Activated naive CD4-positive, alpha-beta T cell treated with Interleukin-2 at 50 U/mL for 16 hours (primary cell): ENCODE results near the gene MBP.
A peak's percentile ranks its signal among the peaks of the same experiment; 100 is the strongest.

Experiments used
- DNase-seq: peaks from one replicate; pipeline ENCODE4 v3.0.0-alpha.2; 2020

The MBP gene

DNA sequence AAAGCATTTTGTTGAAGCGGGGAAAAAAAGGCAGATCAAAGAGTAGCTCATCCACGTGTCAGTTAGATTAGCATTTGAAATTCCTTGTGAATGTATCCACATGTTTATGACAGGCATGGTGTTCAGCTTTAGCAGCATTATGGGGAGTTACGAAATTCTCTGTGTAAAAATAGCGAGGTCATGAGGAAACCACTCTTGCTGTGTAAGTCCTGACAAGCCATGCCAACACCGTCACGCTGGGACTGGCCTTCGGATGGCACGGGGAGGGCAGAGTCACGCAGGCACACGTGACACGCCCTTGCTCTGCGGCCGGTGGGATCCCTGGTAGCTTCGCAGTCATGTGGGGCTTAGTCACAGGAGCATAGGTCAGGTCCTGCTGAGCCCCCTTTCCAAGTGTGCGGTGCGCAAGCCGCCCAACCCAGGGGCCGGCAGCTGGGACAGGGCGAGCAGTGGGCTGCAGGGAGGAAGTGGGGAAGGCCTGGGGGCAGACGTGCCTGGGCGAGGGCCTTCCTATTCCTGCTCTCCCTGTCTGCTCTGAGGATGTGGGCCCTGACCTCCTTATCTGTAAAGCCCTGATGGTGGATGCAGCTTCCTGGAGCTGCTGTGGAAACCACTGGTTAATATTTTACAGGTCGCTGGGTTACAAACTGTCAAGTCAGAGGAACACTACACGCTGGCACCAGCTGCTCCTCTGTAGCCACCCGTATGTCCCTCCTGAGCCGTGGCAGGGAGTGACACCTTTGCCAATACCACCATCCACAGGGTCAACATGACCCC is 18.0 kb downstream of the MBP start:
- peak; percentile 1 for DNase-seq

DNA sequence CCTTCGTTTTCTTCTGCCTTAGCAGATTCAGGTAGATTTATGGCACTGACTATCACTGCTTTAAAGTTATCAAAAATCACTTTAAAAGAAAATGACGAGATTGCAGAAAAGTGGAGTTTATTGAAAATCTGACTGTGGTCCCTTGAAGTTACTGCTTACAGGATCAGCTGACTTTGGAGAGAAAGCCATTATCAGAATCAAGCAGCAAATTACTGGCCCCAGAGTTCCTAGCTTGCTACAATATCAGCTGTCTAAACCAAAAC is 18.5 kb downstream of the MBP start:
- DNase-seq, result no peak

DNA sequence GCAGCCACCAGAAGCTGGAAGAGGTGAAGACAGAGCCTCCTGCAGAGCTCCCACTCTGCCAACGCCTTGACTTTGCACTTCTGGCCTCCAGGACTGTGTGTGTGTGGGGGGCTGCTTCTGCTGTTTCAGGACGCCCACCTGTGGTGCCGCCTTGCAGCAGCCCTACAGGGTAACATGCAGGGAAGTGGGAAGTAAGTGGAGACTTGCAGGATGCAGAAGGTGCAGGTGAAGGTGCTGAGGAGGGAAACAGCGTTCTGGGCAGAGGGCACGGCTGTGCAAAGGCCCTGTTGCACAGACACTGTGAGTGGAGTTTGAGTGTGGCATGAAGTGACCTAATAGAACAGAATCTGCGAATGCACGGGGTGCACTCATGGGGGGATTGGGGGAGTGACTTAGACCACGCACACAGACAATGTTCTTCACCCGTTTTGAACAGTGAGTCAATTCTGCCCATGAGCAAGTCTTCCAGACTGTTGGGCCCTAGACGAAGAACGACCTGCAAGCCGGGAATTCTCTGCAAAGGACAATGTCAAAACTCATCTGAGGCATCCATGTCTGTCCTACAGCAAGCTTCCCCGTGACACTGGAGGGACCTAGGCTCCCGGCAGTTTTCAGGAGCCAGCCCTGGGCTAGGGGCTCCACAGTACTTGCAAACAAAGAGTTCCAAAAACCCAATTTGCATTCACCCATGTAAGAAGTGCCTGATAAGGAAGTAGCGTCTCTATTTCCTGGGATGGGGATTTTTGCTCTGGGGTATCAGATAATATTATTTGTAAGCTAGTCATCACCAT is 19.0 kb downstream of the MBP start:
- peak; percentile 1 for DNase-seq

DNA sequence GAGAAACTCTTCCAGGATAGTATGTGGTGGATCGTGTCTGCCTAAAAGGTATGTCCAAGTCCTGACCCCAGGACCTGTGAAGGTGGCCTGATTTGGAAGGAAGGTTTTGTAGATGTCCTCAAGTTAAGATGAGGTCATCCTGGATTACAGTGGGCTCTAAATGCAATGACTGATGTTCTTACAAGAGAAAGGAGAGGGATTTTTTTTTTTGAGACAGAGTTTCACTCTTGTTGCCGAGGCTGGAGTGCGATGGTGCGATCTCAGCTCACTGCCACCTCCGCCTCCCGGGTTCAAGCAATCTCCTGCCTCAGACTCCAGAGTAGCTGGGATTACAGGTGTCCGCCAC is 19.9 kb downstream of the MBP start:
- no peak for DNase-seq

DNA sequence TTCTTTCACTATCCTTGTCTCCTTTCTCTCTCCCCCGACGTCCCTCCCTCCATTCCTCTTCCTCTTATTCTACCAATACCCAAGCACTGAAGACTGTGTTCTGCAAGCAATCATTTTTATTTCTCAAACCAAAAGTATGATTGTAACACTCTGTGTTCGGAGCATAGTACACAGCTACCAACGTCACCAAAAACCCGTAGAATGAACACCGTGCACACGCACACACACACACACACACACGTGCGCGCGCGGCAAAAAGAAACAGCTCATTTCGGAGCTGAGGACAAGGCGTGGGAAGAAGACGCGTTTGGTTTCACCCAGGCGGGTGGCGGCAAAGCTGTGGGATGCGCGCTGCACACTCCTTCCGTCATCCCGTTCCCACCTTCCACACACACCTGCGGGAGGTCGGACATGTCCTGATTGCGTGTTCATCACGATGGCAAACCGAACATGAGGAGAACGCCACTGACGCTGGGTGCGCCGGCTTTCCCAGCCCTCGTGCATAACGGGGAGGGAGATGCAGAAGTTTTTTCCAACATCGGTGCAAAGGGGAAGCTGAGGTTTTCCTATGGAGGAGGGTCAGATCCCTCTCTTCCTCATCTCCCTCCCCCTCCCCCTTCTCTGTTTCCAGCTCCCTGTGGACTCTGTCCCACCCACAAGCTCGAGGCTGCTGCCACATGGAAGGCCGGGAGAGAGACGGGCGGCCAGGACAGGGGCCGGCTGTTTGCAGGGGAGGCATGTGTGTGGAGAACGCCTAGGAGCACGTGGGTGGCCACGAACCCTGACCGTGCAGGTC is 20.4 kb downstream of the MBP start:
- DNase-seq, result peak; percentile 2

DNA sequence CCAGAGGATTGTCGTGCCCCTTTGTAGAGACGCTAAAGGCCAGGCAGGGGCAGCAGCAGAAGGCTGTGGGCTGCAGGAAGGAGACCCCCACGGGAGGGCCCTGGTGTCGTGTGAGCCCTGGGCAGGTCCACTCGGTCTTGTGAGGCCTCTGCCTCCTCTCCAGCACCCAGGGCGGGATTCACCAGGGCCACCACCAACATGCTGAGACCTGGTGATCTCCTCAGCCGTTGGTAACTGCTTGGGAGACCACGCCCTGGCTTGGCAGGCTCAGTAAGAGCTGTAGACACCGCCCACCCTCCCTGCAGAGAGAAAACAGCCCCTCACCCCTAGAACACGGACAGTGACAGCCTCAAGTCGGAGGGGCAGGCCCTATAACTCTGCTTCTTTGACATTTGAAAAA is 21.1 kb downstream of the MBP start:
- DNase-seq, result peak; percentile 2

DNA sequence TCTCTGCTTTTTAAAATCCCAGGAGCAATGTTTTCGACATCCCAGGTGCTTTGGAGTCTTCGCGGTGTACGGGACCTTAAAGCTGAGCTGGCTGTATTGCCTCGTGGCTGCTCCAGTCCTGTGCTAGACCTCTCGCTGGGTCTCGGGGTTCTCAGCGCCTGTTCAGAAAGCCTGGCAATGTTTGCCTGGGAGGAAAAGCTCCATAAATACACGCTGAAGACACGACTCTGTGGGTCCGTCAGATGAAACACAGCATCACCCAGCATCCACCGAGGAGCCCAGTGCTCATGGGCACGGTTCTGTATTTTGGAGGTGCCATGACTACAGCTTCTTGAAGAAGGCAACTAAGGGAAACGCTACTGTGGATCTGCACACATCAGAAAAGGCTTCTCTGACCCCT is 21.6 kb downstream of the MBP start:
- DNase-seq, result no peak

DNA sequence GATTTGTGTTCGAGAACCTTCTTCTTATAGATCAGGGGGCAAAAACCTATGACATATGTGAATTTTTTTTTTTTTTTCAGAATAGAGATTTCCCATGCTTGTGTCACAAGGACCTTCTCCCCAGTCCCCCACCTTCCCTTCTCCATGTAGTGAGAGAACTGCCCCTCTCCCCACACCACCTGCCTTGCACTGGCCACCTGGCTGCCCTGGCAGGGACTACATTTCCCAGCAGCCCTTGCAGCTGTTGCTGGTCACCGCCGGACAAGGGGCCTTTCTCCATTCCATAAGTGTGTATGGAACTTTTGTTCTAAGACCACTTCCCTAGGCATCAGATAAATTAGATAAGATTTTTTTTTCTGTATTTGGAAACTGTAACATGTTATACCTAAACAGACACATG is 22.2 kb downstream of the MBP start:
- DNase-seq, result no peak

DNA sequence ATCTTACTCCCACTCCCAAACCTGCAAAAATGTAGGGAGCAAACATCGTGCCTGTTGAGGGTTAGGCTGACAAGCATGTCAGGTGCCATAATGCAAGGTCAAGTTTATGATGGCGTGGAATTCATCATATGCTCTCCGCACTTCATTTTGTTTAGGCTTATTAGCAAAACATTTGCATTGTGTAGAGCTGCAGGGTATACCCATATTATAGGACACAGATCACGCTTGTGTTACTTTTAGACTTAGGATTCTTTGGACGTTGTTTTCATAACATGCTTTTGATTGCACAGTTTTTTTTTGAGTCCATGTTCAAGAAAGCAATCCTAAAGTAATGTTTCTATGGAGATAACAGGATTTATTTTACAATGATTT is 22.9 kb downstream of the MBP start:
- no peak for DNase-seq

DNA sequence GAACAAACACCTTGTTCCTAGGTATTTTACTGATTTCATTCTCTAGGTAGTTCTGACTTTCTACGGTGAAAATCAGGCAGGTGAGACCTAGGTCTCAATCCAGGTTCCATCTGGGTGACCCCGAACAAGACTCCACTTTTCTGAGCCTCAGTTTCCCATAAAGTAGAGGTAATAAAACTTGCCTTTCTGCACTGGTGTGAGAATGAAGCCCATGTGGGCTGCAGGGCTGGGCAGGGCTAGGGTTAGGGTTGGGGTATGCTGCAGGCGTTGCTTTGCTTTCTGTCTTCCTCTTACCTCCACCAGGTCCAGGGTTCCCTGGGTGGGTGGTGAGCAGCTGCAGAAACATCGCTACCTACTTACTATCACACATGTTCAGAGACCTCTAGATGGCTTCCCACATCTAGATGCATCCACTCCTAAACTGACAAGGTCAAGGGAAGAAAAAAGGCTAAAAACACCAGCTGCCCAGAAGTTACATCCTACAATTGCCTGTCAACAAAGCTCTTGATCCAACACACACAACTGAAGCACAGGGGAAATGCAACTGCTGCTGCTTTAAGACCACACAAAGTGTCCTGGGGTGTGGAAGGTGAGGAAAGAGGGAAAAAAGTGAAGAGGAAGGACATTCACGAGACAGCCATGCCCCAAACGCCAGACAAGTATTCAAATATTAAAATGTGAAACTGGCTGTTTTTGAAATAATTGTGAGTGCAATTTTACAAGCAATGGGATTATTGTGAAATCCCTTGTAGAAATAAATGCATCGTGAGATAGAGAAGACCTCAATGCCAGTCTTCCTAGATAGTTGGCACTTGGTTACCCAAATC is 23.5 kb downstream of the MBP start:
- no peak for DNase-seq

DNA sequence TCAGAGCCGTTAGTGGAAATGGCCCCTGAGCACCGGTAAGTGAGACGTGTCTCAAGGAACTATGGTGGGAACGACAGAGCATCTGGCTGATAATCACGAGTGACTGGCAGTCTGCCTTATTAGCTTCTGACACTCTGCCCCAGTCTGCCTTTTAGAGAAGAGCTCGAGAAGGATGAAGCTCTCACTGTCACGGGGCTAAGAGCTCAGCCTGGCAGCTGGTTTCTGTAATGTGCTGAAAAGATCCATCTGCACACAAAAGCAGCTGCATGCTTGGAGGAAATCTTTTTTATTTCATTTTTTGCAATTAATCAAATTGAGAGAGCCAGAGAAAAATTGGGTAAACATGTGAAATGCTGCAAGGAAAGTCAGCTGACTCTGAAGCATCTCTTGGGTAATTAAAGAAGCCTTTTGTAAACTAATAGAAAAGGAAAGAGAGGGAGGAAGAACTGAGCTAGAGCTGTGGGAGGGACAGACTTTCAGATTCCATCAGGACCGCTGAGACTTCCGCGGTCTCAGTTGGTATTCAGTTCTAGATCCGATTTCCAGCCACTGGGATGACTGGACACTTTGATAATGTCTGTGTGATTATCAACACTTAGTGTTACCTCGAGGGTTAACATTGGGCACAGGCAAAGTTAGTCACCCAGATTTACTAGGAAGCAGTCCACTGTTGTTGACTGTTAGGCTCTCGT is 24.4 kb downstream of the MBP start:
- DNase-seq, result peak; percentile 61

DNA sequence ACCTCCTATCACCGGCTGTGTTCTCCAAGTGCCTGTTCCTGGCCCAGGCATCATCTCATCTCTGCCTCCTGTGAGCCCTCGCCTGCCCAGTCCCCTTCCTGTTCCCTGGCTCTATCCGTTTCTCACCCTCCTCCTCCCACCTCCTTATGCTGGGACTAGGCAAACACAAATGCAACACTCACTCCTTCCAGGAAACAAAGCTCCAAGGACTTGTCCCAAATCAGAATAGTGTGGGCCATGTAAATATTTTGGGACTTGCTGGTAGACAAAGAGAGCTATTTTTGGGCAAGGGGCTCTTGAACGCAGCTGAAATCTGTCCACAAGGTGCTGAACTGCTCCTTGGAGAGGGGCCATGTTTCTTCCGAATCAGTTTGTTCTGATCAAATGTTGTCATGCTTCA is 25.3 kb downstream of the MBP start:
- no peak for DNase-seq

DNA sequence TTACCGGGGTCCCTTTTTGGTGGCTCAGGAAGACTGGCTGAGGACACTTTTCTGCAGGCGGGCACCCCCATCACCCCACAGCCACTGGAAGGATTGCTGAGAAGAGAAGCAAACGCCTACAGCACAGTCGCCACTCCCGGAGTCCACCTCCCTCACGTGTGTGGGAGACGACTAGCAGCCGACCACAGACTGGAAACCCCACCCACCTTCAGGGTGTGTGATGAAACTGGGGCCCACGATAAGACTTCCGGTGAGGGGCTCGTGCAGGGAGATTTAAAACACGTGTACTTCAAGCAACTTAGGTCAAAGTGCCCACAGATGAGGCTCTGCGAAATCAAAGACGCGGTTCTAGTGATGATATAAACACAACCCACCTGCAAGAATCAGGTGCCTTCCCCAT is 26.3 kb downstream of the MBP start:
- peak; percentile 81 for DNase-seq

DNA sequence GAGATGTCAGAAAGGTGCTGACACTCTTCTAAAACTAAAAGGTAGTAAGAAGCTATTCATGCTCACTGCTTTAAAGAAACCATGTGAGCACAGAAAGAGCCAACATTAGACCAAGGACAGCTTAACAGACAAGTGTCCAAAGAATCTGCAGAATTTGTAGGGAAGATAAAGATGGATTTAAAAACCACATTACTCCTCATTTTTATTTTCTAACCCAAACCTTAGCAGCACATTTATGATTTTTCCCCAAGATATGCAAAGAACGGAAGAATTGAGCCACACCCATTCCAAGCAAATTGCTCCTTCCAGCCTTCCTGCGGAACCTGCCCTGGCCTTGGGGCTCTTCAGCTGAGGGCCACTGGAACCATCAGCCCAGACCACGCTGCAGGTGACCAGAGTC is 26.9 kb downstream of the MBP start:
- no peak for DNase-seq

DNA sequence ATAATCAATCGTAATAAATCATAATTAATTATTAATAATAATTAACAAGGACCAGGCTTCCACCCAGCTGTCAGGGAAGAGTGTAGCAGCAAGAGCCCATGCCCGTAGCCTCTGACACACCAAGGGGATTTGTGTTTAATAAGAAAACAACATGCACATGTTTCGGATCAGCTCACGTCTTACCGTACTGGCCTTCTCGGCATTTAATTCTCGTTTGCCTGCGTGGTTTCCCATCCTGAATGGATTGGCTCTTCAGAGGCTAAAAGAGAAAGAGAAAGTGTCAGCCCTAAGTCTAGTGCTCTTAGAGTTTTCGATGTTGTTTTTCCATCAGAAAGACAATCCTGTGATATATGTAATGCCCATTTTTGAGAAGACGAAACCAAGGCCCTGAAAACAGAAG is 27.6 kb downstream of the MBP start:
- DNase-seq, result no peak

DNA sequence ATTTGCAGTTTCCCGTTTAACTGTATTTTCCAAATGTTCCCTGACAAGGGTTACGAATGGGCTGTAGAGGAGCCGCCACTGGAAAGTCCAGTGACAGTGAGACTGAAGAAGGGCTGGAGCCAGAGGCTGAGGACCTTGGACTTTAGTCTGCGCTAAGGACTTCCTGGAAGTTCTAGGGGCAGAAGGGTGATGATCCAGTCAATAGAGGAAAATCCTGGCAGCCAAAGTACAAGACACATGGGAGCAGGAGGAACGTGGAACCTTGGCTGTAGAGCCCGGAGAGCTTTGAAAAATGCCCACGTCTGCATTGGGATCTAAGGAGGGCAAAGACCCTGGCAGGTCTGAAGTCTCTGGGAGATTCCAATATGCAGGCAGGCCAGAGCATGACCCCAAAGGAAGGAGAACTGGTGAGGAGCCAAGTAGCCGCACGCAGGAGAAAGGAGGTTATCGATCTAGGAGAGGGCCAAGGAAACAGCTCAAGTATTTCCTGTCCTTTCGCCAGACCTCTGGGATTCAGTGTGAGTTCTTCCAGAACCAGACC is 28.5 kb downstream of the MBP start:
- DNase-seq, result no peak

DNA sequence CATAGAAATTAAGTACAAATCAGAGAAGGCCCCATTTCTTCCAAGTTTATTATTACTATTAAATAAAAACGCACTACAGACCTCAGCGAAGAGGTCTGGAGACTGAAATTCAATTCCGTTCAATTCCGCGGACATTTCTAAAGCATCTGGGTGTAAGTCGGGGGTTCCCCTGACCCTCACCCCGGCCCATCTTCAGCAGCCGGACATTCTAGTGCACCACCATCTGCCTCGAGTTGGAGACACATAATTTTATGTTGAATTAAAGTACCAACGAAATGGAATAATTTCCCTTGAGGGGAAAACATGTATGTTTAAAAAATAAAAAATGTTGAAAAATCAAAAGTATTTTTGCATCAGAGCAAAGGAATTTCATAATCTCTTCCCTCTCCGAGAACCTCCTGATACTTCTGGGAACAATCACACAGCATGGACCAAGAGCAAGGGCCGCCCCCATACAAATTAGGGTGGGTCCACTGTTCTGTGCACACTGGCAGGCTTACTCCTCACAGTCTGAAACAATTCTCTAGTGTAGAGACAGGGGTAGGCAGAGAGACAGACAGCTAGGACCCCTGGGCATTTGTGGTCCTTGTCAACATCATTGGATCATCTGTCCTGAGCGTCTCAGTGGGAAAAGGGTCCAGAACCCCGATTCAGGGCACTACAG is 29.3 kb downstream of the MBP start:
- DNase-seq, result no peak

DNA sequence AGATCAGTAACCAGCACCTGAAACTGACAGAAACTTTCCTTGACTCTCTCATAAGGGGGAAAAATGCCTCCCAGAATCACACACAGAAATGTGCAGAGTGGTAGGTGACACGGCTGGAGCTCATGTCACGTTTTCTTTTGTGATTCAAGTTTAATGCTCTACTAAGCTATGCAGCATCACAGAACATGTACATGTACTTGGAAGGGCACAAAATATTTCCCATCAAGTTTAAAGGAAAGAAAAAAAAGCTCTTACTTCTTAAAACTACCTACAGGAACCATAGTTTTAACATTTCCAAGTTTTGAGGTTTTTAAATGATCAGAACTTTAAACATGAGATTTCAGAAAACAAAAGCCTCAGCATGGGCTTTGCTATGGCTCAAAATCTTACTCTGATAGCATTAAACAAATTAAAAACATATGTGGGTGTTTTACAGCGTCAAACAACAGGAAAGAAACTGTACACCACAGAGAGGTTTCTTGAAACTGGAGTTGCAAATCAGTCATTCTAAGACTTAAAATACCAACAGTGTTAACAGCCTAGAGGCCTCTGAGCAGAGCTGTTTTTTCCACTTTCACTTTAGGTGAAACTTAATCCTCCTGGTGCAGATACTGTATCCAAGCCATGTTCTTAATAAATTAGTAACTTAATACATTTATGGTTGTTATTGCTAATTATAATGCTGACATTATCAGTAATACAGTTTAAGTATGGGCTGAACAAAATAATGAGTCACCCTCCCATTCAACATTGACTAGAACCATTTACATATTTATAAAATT is 30.1 kb downstream of the MBP start:
- DNase-seq, result no peak

DNA sequence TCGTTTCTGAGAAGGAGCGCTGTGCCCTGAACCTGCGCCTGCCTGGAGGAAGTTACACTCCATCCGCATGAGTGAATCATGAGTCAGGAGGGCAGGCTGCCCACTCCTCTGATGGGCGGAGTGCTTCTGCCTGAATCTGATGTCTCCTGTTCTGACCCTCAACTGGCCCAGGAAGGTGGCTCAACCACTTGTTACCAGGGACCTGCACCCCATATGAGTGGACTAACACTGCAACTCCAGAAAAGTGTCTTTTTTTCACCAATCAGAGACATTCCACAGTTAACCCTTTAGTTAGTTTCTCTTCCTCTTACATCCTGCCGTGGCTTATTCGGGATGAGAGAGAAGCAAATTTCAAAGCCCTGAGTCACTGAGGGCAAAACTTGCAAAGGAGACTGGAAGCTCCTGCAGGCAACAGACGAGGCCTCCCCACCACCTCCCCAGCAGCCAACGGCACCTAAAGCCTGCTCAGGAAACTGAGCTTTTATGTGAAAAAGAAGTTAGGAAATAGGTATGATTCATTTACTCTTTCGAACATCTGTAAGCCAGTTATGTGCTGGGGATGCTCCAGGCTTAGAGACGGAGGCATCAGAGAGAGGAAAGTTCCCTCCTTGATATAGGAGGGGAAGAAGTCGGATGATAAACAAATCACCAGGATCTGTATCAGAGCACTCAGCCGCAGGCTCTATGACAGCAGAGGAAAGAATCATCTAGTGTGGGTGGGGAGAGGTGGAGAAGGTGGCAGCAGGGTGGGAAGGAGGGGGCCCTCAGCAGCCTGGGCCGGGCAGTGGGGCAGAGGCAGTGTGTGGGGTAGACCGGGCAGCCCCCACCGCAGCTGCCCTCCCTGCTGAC is 30.9 kb downstream of the MBP start:
- peak; percentile 72 for DNase-seq
